HG03060 (cell line): Measurements from ENCODE around the gene CSNK2A2.

Experiments used
- ATAC-seq: cut with Tn5 transposase; IDR thresholded peaks from one replicate; pipeline ENCODE4 v1.9.1; 2021; ENCODE audit warnings: low read depth, moderate number of reproducible peaks; ENCODE audit not compliant: unreplicated experiment

Gene CSNK2A2

GRCh38 chr16:58152246-58152868 lies 45.5 kb downstream of the CSNK2A2 start:
- ATAC-seq = no peak

DNA sequence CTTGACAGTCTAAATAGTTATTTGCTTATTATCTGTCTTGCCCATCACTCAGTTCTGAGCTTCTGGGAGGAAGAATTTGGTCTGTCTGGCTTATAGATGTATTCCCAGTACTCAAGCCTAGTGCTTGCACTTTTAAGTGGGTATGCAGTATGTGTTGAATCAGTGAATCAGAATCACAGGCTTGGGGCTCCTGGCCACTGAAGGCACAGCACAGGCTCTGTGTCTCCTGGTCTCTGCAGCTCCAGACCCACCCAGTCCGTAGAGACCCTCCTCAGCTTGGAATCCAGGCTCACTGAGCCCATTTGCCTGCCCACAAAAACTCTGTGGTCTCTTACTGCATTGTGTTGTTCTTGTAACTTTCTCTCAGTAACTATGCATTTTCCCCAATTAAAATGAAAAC lies 49.4 kb downstream of the CSNK2A2 start:
- ATAC-seq = no peak

DNA sequence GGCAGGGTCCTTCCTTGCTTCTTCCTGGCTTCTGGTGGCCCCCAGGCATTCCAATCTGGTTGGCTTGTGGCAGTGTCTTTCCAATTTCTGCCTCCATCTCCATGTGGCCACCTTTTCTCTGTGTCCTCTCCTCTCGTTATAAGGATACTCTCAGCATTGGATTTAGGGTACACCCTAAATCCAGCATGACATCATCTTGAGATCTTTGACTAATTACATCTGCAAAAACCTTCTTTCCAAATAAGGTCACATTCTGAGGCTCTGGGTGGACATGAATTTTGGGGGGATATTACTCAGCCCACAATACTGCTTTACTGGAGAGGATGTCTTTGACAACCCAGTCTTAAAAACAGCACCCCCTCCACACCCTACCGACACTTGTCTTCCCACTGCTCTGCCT lies 49.8 kb downstream of the CSNK2A2 start:
- ATAC-seq = no peak

DNA sequence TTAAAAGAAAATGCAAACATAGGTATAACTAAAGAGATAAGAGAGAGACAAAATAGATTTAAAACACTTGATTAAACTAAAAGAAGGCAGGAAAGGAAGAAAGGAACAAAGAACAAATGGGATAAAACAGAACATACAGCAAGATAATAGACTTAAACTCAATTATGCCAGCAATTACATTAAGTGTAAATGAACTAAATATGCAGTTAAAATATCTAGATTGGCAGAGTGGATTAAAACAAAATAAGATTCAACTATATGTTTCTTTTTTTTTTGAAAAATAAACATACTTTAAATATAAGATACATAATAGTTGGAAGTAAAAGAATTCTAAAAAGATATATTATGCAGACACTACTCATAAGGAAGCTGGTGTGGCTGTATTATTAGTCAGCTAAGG lies 59.1 kb downstream of the CSNK2A2 start:
- no peak for ATAC-seq

- ATAC-seq = no peak
Observed at GRCh38 chr16:58137581-58137980, 60.3 kb downstream of the CSNK2A2 start.

DNA sequence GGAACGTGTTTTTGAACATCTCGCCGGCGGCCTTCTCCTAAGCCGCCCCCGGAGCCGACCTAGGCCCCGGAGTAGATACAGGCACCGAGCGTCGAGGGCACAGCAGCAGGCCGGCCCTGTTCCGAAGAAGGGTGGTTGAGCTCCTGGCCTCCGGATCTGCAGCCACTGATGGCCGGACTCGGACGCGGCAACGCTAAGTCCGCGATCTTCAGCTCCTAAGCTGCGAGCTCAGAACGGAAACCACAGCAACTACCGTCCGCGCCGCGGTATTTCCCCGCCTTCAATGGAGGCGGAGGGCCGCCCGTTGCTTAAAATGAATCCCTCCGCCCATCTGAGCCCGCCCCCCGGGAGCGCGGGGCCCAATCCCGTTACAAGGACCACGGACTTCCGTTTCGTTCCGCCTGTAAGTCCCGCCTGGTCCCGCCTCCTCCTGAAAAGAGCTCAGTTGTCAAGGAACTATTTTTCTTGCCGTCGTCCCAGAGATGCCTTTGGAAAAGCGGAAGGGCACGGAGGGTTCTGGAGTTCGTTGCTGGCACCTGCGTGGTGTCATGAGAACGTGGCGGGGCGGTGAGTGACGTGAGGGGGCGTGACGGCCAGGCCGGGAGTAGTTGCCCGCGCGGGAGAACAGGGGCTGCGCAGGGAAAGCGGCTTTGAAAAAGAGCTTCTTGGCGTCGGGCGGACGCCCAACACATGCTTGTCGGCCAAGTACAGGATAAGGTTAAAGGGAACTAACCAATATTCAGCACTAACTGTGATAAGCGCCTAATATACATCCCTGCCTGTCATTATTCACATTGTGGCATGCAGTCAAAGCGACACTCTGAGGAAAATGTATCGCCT lies 68.6 kb downstream of the CSNK2A2 start, which contains the start of gene CFAP20:
Gene CFAP20 (minus strand): TSS at position 285 of the 840 bp plus-strand sequence. CDS start 266 bp downstream, at position 19.
- peak; percentile 75 for ATAC-seq

DNA sequence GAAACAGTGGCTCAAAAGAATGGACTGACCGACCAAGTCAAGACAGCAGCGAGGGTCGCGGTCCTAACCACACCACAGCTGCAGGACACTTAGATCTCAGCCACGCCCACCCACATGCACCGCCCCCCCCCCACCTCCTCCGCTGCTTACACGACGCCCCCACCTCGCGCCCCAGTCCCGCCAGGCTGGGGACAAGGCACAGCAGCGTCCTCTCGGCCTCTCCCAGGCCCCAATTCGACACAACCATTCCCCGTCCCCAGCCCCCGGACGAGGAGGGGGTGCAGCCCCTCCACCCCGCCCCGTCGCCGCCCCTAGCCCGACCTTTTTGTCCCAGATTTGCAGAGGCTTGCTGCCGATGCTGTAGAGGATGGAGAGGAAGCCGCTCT lies 69.2 kb downstream of the CSNK2A2 start:
- ATAC-seq = no peak

GRCh38 chr16:58128181-58128631 lies 69.7 kb downstream of the CSNK2A2 start:
- ATAC-seq = no peak

- ATAC-seq = no peak
Observed at GRCh38 chr16:58127634-58128033, 70.3 kb downstream of the CSNK2A2 start.

- ATAC-seq = no peak
Observed at GRCh38 chr16:58127033-58127556, 70.8 kb downstream of the CSNK2A2 start.

DNA sequence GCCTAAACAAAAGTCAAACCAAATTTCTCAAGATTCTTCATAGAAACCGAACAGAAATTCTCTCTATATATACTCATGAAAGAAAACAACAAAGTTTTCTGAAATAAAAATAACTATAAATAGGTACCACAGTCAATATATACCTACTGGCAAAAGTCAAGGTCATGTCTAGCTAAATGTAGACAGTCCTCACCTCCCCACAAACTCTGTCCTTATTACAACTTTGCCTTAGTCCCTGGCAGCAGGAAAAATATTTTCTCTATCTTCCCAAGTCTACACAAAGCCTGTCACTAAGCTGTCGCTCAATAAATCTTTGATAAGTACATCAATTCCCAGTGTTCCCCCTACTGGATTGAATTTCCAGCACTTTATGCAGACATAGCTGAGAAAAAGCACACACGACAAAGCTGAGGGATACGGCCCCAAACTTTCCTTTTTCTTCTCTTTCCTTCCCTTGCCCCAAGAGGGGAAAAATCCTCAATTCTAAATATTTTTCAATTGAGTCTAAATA lies 71.4 kb downstream of the CSNK2A2 start:
- no peak for ATAC-seq

DNA sequence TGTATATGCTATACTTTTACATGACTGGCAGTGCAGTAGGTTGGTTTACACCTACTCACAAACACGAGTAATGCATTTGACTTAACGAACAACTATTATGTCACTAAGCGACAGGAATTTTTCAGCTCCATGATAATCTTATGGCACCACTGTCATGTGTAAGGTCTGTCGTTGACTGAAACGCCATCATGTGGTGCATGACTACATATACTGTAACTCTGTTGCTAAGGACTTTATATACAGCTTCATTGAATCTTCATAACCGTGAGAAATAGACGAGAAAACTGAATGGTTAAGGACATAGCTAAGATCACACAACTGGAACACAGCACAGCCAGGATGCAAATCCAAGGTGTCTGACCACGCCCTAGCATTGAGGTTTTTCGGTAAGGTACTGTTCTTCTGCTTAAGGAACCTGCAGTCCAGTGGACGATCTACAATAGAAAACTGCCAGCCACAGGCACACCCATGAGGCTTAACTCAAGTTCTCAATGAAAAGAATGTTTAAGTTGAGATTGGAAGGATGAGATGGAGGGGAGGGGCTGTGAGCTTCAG lies 72.0 kb downstream of the CSNK2A2 start:
- ATAC-seq = no peak

DNA sequence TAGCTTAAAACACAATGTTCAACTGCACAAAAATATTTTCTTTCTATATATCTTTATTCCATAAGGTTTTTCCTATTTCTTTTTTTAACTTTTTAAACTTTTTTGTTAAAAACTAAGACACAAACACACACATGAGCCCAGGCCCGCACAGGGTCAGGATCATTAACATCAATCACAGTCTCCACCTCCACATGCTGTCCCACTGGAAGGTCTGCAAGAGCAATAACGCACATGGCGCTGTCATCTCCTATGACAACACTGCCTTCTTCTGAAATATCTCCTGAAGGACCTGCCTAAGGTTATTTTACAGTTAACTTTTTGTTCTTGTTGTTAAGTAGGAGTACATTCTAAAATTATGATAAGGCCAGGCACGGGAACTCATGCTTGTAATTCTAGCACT lies 72.9 kb downstream of the CSNK2A2 start:
- ATAC-seq = no peak

DNA sequence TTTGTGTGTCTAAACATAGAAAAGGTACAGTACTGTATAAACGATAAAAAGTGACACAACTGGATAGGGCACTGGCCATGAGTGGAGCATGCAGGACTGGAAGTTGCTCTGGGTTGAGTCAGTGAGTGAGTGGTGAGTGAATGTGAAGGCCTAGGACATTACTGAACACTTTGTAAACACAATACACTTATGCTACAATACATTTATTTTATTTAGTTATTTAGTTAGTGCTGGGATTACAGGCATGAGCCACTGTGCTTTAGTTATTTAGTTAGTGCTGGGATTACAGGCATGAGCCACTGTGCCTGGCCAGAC lies 73.3 kb downstream of the CSNK2A2 start:
- no peak for ATAC-seq

DNA sequence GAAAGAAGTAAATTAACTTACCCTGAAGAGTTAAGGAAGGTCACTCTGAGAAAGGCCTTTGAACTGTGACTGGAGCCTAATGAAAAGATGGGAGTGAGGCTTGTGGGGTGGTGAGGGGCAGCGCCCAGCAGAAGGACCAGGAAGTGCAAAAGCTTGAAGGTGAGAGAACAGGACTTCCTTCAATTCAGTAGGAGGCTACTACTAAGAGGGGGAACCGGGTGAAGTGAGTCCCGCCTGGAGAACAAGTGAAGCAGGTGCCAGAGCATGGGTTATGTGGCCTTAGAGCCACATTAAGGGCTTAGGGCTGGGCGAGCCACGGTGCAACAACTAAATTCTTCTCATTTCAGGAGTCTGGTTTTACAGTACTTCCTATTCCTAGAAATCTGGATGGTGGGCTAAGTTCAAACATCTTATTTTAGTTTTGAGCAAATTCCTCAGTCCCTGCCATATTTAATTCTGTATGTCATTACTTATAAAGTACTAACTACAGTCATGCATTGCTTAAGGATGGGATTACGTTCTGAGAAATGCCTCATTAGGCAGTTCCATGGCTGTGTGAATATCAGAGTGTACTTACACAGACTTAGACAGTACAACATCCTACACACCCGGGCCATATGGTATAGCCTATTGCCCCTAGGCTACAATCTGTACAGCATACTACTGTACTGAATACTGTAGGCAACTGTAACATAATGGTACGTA lies 73.9 kb downstream of the CSNK2A2 start:
- no peak for ATAC-seq

- ATAC-seq = no peak
Observed at GRCh38 chr16:58121132-58121531, 76.8 kb downstream of the CSNK2A2 start.

DNA sequence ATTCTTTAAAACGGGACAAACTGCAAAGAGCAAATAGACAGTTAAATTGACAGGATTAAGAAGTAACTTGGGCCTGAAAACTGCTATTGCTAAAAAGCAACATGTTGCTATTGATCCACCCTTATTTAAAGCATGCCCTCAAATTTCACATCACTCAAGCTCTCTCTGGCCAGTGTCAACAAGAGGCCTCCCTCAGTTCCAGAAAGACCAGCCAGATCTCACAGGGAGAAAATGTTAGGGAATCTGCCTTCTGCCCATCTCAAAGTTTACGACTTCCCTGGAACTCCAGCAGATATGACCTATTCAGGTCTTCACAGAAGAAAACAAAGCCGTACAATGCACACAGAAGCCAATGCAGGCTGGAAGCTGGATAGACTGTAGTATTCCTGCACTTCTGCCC lies 77.7 kb downstream of the CSNK2A2 start:
- ATAC-seq = no peak

DNA sequence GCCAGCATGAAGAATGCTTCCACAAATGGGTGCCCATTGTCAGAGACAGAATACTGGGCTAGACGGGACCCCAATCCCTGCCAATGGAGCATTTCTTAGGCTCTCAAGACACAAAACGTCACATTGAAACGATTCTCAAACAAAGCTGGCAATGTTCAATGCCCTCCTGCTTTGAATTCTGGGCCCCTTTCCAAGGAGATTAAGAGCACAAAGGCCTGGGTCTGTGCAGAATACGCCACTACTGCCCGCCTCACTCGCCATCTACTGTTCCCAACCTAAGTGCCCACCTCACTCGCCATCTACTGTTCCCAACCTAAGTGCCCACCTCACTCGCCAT lies 78.4 kb downstream of the CSNK2A2 start:
- no peak for ATAC-seq

DNA sequence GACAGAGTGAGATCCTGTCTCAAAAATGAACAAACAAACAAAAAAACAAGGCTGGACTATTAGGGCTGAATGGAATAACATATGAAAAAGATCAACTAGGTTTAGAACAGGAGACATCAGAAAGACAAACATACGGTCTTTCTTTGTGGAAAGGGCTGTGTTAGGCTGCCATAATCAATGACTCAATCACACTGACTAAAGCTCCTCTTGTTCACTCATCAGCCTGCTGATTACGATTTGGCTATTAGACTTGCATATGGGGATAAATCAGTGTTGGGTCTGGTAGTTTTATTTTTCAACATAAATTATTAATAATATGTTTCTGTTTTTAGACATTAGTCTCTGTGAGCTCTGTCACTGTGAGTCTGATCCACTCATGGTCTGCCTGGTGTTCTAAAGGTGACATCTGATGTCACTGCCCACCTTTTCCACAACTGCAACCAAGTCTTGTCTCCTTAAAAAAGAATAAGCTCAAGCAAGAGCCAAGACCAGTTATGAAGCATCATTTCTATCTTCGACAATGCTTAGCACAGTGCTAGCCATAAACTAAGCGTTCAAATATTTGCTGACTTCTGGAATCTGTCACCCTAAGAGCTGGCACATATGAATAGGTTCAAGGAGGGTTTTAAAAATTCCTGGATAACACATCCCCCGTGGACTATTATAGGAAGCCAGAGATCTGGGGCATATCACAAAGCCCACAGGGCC lies 79.0 kb downstream of the CSNK2A2 start:
- no peak for ATAC-seq

DNA sequence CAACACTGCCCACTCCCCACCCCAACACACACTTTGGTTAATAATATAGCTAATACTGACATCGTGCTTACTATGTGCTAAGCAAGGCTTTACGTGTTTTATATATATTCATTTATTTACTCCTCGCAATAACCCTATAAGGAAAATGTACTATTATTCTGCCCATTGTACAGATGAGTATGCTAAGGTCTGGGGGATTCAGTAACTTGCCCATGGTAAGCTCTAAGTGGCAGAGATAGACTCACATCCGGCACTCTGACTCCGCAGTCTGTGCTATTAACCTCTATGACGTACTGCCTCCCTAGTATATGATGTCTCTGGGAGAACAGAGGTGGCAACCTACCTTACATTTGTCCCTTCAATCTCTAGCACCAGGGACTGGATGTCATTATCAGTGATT lies 81.4 kb downstream of the CSNK2A2 start:
- ATAC-seq = no peak
